ENCODE results near the gene OTUD3. TPM values are rescaled to one million over a fixed set of nuclear protein-coding genes. Genes with fewer than 3 reads are reported as not detected.
"Not testable (repeated sequence)": the region's sequence is repeated elsewhere in the genome, so short reads cannot be mapped to it uniquely, and the experiment has no call there.

The OTUD3 gene
- total RNA-seq, 1 donor from 2014 or later, result 7.1 TPM

DNA sequence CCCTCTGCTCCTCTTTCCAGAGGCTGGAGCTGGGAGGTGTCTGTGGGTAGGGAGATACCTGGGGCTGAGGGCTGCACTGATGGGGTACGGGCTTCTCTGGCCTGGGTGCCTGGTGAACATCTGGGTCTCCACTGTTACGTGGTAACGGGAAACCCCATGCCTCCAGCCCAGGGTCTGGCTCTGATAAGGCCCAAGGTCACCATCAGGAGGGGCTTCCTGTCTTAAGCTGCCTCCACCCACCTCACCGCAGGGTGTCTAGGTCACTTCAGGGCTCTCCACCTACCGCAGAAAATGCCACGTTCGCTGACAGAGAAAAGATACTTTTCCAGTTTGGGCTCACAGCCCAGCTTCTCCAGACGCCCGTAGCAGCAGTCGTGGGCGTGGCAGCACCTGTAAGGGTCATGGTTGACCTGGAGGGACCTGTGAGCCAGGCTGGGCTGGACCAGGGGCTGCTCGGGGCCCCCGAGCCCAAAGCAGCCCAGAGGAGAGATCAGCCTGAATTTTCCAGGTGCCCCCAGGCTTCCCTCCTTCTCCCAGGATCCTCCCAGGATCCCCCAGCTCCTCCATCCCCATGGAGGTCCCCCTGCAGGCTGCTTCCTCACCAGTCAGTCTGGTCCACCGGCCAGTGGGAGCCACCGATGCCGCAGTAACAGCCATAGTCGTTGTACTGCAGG lies 40.0 kb downstream of the OTUD3 start:
- H3K27me3 ChIP-seq (ENCODE audit: control insufficient read depth, insufficient read depth, low read length), result peaks cover 5% of the 10 kb centered on the region
- DNase-seq (ENCODE audit: low read depth) (no peak), FAIRE-seq (no peak)
- TF ChIP-seq, protein P1, sequence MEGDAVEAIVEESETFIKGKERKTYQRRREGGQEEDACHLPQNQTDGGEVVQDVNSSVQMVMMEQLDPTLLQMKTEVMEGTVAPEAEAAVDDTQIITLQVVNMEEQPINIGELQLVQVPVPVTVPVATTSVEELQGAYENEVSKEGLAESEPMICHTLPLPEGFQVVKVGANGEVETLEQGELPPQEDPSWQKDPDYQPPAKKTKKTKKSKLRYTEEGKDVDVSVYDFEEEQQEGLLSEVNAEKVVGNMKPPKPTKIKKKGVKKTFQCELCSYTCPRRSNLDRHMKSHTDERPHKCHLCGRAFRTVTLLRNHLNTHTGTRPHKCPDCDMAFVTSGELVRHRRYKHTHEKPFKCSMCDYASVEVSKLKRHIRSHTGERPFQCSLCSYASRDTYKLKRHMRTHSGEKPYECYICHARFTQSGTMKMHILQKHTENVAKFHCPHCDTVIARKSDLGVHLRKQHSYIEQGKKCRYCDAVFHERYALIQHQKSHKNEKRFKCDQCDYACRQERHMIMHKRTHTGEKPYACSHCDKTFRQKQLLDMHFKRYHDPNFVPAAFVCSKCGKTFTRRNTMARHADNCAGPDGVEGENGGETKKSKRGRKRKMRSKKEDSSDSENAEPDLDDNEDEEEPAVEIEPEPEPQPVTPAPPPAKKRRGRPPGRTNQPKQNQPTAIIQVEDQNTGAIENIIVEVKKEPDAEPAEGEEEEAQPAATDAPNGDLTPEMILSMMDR (IDR thresholded peaks at IDR 0.05; ENCODE audit: insufficient read depth, low read length, severe bottlenecking), result no peak
- H3K4me3 ChIP-seq (ENCODE audit: low read depth, low read length), result no peak overlapping the region
- no peaks in the 10 kb centered on the region for H3K36me3 ChIP-seq (ENCODE audit: control insufficient read depth, insufficient read depth, low read length)

DNA sequence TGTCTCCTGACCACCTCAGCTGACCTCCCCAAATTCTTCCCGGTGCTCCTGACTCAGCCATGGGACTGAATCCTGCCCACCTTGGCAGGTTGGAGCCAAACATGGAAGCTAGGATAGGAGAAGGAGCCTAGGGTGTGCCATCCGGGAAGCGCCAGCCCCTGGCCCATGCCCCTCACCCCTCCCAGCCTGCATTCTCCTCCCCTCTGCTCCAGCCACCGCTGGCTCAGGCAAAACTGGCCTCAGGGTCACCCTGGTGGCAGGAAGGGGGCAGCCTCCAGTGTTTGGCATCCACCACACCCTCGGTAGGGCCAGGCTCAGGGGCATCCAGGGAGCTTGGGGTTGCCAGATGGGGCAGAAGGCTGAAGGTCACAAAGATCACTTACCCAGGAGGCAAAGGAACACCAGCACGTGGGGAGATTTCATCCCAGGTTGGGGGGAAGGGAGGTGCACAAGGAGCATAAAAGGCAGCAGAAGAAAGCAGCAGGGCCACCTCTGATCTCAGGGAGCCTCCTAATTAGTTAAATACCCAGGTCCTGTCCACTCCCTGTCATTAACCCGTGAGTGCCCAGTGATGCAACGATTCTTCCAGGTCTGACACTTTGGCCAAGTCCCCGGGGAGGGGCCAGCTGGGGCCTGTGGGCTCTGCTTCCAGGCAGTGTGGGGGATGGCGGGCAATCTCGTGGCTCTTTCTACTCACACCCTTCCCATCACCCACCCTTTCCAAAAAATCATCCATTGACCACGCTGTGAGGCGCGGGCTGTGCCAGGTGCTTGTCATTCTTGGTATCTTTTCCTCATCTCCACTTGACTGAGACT lies 41.1 kb downstream of the OTUD3 start, which contains the start of gene PLA2G2E:
Gene PLA2G2E, minus strand, starts transcription at position 481 of the 816 bp plus-strand sequence. Its CDS starts 58 bp downstream, at position 423.
- no peak for DNase-seq (ENCODE audit: low read depth)
- no peak within 1 kb of the TSS for H3K4me3 ChIP-seq (ENCODE audit: low read depth, low read length)
- no peaks in the 10 kb centered on the region for H3K36me3 ChIP-seq (ENCODE audit: control insufficient read depth, insufficient read depth, low read length)
- peak; percentile 13 for FAIRE-seq
- TF ChIP-seq, protein P1 (IDR thresholded peaks at IDR 0.05; ENCODE audit: insufficient read depth, low read length, severe bottlenecking), result no peak
- peaks cover 5% of the 10 kb centered on the region for H3K27me3 ChIP-seq (ENCODE audit: control insufficient read depth, insufficient read depth, low read length)

DNA sequence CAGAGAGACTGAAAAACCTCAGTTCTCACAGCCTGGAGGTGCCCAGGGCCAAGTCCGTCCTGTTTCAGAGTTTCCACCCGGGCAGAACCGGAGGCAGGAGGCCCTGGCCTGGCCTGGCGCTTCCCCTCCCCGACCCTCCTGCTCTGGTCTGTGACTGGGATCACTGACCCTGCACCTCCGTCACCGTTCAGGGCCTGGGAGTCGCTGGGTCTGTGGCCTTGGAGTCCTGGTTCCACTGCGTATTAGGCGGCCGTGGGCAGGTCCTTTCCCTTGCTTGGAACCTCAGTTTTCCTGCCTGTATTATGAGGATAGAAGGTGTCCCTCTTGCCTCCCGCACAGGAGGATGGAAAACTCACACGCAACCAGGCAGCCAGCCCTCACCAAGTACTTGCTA lies 41.8 kb downstream of the OTUD3 start:
- FAIRE-seq, result no peak
- TF ChIP-seq, protein P1 (IDR thresholded peaks at IDR 0.05; ENCODE audit: insufficient read depth, low read length, severe bottlenecking), result no peak
- no peak overlapping the region for H3K4me3 ChIP-seq (ENCODE audit: low read depth, low read length)
- DNase-seq (ENCODE audit: low read depth), result no peak
- H3K36me3 ChIP-seq (ENCODE audit: control insufficient read depth, insufficient read depth, low read length), result no peaks in the 10 kb centered on the region
- peaks cover 5% of the 10 kb centered on the region for H3K27me3 ChIP-seq (ENCODE audit: control insufficient read depth, insufficient read depth, low read length)

DNA sequence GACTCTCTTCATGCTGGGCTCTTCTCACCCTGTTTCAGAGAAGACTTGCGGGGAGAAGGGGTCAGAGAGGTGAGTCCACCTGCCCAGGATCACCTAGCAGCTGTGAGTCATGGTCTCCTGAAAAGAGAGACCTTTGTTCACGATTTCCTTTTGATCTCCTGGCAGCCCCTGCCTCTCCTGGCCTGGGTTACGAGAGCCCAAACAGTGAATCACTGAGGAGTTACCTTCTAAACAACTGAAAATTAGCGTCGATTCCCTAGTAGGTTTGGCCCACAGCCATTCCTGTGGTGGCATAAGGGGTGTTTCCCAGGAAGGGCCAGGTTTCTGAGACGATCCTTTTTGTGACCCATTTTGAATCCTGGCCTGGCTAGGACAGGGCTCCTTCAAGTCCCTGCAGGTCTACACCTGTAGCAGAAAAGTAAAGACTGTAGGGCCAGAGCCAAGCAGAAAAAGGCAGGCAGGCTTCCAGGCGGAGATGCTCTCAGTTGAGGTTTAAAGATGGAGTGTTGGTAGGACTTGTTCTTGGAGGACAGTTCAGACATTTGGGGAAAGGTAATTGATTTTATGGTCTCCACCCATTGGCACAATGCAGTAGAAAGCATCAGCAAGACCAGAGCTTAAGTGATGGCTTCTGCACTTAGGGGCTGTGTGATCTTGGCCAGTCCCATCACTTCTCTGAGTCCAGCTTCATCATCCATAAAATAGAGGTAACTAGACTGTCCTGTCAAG lies 43.3 kb downstream of the OTUD3 start:
- DNase-seq (ENCODE audit: low read depth), result peak; percentile 91
- no peak overlapping the region for H3K4me3 ChIP-seq (ENCODE audit: low read depth, low read length)
- peaks cover 5% of the 10 kb centered on the region for H3K27me3 ChIP-seq (ENCODE audit: control insufficient read depth, insufficient read depth, low read length)
- no peaks in the 10 kb centered on the region for H3K36me3 ChIP-seq (ENCODE audit: control insufficient read depth, insufficient read depth, low read length)
- peak; percentile 95 for FAIRE-seq
- TF ChIP-seq, protein P1 (IDR thresholded peaks at IDR 0.05; ENCODE audit: insufficient read depth, low read length, severe bottlenecking), result no peak

DNA sequence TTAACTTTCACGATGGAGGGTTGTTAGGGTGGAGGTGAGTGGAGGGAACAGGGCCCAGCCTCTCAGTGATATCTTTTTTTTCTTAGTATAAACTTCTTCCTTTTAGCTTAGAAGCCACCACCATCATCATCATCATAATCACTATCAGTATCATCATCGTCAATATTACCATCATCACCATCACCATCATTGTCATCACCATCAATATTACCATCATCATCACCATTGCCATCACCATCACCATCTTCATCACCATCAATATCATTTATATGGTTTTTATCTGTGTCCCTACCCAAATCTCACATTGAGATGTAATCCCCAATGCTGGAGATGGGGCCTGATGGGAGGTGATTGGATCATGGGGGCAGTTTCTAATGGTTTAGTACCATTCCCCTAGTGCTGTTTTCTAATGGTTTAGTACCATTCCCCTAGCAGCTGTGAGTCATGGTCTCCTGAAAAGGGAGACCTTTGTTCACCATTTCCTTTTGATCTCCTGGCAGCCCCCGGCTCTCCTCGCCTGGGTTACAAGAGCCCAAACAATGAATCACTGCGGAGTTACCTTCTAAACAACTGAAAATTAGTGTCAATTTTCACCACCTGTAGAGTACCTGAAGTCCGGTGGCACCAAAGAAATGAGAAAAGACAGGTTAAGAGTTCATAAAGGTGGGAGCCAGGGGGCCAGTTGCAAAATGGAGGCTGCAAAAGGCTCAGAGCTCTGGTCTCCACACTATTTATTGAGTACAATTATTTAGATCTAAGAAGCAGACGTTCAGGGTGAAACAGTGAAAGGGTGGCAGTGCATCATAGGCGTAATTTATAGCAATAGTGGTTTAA lies 44.3 kb downstream of the OTUD3 start:
- DNase-seq (ENCODE audit: low read depth) (peak; percentile 88), FAIRE-seq (no peak)
- Histone ChIP-seq H3K36me3 (ENCODE audit: control insufficient read depth, insufficient read depth, low read length) (no peaks in the 10 kb centered on the region), H3K4me3 (ENCODE audit: low read depth, low read length) (no peak overlapping the region), H3K27me3 (ENCODE audit: control insufficient read depth, insufficient read depth, low read length) (peaks cover 2% of the 10 kb centered on the region)
- TF ChIP-seq, protein P1 (IDR thresholded peaks at IDR 0.05; ENCODE audit: insufficient read depth, low read length, severe bottlenecking), result no peak

DNA sequence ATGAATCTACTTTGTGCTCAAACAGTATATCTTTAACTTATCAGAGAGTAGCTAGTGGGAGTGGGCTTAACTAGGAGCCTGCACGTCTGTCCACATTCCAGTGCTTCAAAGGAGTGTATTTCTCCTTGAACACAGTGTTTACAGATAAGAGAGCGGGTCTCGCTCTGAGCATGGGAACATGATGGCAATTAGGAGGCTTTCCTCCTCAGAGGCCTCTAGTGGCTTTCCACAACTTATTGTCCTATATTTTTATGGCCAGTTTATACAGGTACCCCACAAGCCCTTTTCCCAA lies 44.9 kb downstream of the OTUD3 start:
- not testable (repeated sequence) for H3K4me3 ChIP-seq (ENCODE audit: low read depth, low read length); FAIRE-seq; DNase-seq (ENCODE audit: low read depth); H3K36me3 ChIP-seq (ENCODE audit: control insufficient read depth, insufficient read depth, low read length); H3K27me3 ChIP-seq (ENCODE audit: control insufficient read depth, insufficient read depth, low read length)
